CD14-positive monocyte (primary cell): ENCODE data around the gene AURKA. TPM values are rescaled to one million over a fixed set of nuclear protein-coding genes. Genes with fewer than 3 reads are reported as not detected.
A peak's percentile ranks its signal among the peaks of the same experiment; 100 is the strongest.

ENCODE experiments used
- DNase-seq, 3 donors: peaks; one replicate each; pipeline ENCODE4 v3.0.0-alpha.2; 2011 to 2022
- H2AFZ ChIP-seq: 2 replicates; pipeline ENCODE4 v1.6.0; 2012; ENCODE audit warnings: mild to moderate bottlenecking, low read depth, low read length, inconsistent platforms; ENCODE audit not compliant: insufficient read depth, poor library complexity, severe bottlenecking
- H3K27ac ChIP-seq, 2 donors: 1 replicate in 1 of 2; 2 replicates in 1 of 2; pipeline ENCODE4 v1.5.1; 2012 to 2013; ENCODE audit warnings: low read length in 2 of 2, control low read depth in 1 of 2, inconsistent platforms in 1 of 2, low read depth in 1 of 2, mild to moderate bottlenecking in 1 of 2
- H3K27me3 ChIP-seq, 2 donors: one replicate each; pipeline versions ENCODE4 v1.6.0 to v1.6.1; 2011 to 2013; ENCODE audit warnings: low read length in 2 of 2; ENCODE audit not compliant: control insufficient read depth in 2 of 2, insufficient read depth in 2 of 2
- H3K36me3 ChIP-seq, 2 donors: replicated peaks in 1 of 2; 1 replicate in 1 of 2; 2 replicates in 1 of 2; pipeline versions ENCODE4 v1.5.1 to v1.6.1; 2012 to 2013; ENCODE audit warnings: low read length in 2 of 2, control low read depth in 1 of 2, inconsistent platforms in 1 of 2, mild to moderate bottlenecking in 1 of 2; ENCODE audit not compliant: insufficient read depth in 2 of 2, control insufficient read depth in 1 of 2
- H3K4me1 ChIP-seq, 2 donors: 1 replicate in 1 of 2; 2 replicates in 1 of 2; pipeline versions ENCODE4 v1.5.1 to v1.6.1; 2012 to 2013; ENCODE audit warnings: low read length in 2 of 2, control low read depth in 1 of 2, inconsistent platforms in 1 of 2, mild to moderate bottlenecking in 1 of 2, moderate library complexity in 1 of 2; ENCODE audit not compliant: insufficient read depth in 2 of 2, control insufficient read depth in 1 of 2
- H3K4me2 ChIP-seq: replicated peaks from 2 replicates; pipeline ENCODE3; 2012; ENCODE audit warnings: low read length, moderate library complexity, mild to moderate bottlenecking; ENCODE audit not compliant: poor library complexity, severe bottlenecking; ENCODE audit errors: extremely low read depth
- H3K4me3 ChIP-seq, 3 experiments: fragments of 200-600 bp in 1 of 3; sonication (generic) in 1 of 3; replicated peaks in 1 of 3; 1 replicate in 2 of 3; 2 replicates in 1 of 3; pipeline ENCODE4 v1.5.1; 2011 to 2013; ENCODE audit warnings: low read length in 3 of 3, mild to moderate bottlenecking in 3 of 3, control low read depth in 2 of 3, low read depth in 2 of 3, inconsistent platforms in 1 of 3, moderate library complexity in 1 of 3
- H3K79me2 ChIP-seq: 2 replicates; pipeline ENCODE4 v1.6.0; 2012; ENCODE audit warnings: mild to moderate bottlenecking, control low read depth, inconsistent platforms, low read length, moderate library complexity; ENCODE audit not compliant: insufficient read depth
- H3K9ac ChIP-seq: 2 replicates; pipeline ENCODE4 v1.6.0; 2017; ENCODE audit warnings: low read length, mild to moderate bottlenecking; ENCODE audit not compliant: insufficient read depth, poor library complexity, severe bottlenecking
- H3K9me3 ChIP-seq, 2 donors: replicated peaks in 1 of 2; 1 replicate in 1 of 2; 2 replicates in 1 of 2; pipeline versions ENCODE4 v1.5.1 to v1.6.1; 2012 to 2013; ENCODE audit warnings: low read length in 2 of 2, control low read depth in 1 of 2; ENCODE audit not compliant: control insufficient read depth in 1 of 2, insufficient read depth in 1 of 2
- H4K20me1 ChIP-seq: 2 replicates; pipeline ENCODE4 v1.6.0; 2012; ENCODE audit warnings: mild to moderate bottlenecking, low read length, control low read depth, moderate library complexity; ENCODE audit not compliant: insufficient read depth
- H3K27ac Mint-ChIP-seq, 7 donors: one replicate each; pipeline ENCODE4 v1.8.0; 2020; ENCODE audit warnings: mild to moderate bottlenecking in 7 of 7, mixed read lengths in 7 of 7, moderate library complexity in 6 of 7, inconsistent platforms in 2 of 7
- H3K27me3 Mint-ChIP-seq, 3 donors: one replicate each; pipeline ENCODE4 v1.8.0; 2021 to 2022; ENCODE audit warnings: low read depth in 3 of 3, mild to moderate bottlenecking in 3 of 3, mixed read lengths in 3 of 3, moderate library complexity in 3 of 3, inconsistent platforms in 1 of 3
- H3K36me3 Mint-ChIP-seq, 2 donors: one replicate each; pipeline ENCODE4 v1.8.0; 2020; ENCODE audit warnings: mixed read lengths in 2 of 2, inconsistent platforms in 1 of 2, mild to moderate bottlenecking in 1 of 2
- H3K4me1 Mint-ChIP-seq: one replicate; pipeline ENCODE4 v1.8.0; 2020; ENCODE audit warnings: mild to moderate bottlenecking, mixed read lengths
- H3K4me3 Mint-ChIP-seq, 2 donors: one replicate each; pipeline ENCODE4 v1.8.0; 2020; ENCODE audit warnings: mild to moderate bottlenecking in 2 of 2, mixed read lengths in 2 of 2, moderate library complexity in 1 of 2
- H3K9me3 Mint-ChIP-seq, 7 donors: one replicate each; pipeline ENCODE4 v1.8.0; 2020 to 2022; ENCODE audit warnings: mixed read lengths in 7 of 7, mild to moderate bottlenecking in 6 of 7, moderate library complexity in 6 of 7, inconsistent platforms in 2 of 7
- WGBS: methylation state at CpG from one replicate; pipeline ENCODE4 v1.1.5; 2013; ENCODE audit warnings: missing lambda C conversion rate; ENCODE audit not compliant: insufficient coverage; 5-methylcytosine and 5-hydroxymethylcytosine counted together
- intact Hi-C, 2 donors: fragments of 100-400 bp; cut with micrococcal nuclease; formaldehyde crosslinking; loops; one replicate each; pipeline versions ENCODE4 v1.15.0 to v1.15.1; 2023
- polyA plus RNA-seq, 3 donors: library from polyadenylated mRNA; depleted of rRNA in 1 of 3; unstranded in 2 of 3; stranded (reverse) in 1 of 3; fragments of 300-500 nt in 2 of 3; fragments of >200 nt in 1 of 3; fragmentation: Illumina TruSeq in 2 of 3; gene quantifications; 1 replicate in 2 of 3; 2 replicates in 1 of 3; pipeline ENCODE4 v1.2.3, GENCODE V29; 2012 to 2021
- TF ChIP-seq, protein P1 (sequence below): fragments of 200-600 bp; IDR thresholded peaks from one replicate; pipeline ENCODE4 v1.8.0; 2022; ENCODE audit warnings: antibody characterized with exemption, mild to moderate bottlenecking

Gene AURKA
- polyA plus RNA-seq, 3 donors = 1.4 to 1.7 (median 1.5) TPM

- no peak overlapping the region for H3K4me2 ChIP-seq
- intact Hi-C loops = no loop called here
- H3K36me3 ChIP-seq = no peaks in the 10 kb centered on the region
These were observed 23.1 kb upstream of the AURKA start for GRCh38 chr20:56414842-56415765.

DNA sequence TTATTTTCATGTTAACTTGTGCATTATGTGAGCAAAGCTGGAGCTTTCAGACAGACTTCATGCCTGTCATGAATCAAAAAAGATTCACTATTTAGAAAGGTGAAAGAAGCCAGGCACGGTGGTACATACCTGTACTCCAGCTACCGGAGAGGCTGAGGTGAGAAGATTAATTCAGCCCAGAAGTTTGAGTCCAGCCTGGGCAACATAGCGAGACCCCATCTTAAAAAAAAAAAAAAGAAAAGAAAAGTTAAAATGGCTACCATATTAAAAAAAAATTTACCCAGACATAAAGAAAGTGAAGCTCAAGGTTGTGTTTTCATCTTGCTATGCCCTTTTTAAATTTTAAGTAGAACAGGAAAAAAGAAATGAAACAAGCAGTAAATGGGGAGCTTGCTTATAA lies 20.9 kb upstream of the AURKA start:
- no CpG with 5 or more reads among the region's 3 CpGs for WGBS
- no peak overlapping the region for H3K9ac ChIP-seq
- peaks cover 0 to 4% (median 0%) of the 10 kb centered on the region in 7 donors for H3K9me3 Mint-ChIP-seq

More at GRCh38 chr20:56414842-56415765, 23.1 kb upstream of the AURKA start:
- H3K27me3 Mint-ChIP-seq = peaks cover 0 to 10% (median 1%) of the 10 kb centered on the region in 3 donors
- Histone ChIP-seq H3K79me2 (peaks cover 23% of the 10 kb centered on the region), H3K4me3 (no peak overlapping the region), H2AFZ (no peak overlapping the region), H3K9ac (no peak overlapping the region), H3K9me3 (peaks cover 0 to 4% of the 10 kb centered on the region in 2 donors), H3K27me3 (no peaks in the 10 kb centered on the region), H4K20me1 (no peaks in the 10 kb centered on the region), H3K27ac (no peak overlapping the region), H3K4me1 (peaks cover 69 to 79% of the 10 kb centered on the region in 2 donors)
- H3K4me1 Mint-ChIP-seq = peaks cover 76% of the 10 kb centered on the region
- 98% methylated on average over 4 of the region's 12 CpGs for WGBS
- TF ChIP-seq, protein P1, sequence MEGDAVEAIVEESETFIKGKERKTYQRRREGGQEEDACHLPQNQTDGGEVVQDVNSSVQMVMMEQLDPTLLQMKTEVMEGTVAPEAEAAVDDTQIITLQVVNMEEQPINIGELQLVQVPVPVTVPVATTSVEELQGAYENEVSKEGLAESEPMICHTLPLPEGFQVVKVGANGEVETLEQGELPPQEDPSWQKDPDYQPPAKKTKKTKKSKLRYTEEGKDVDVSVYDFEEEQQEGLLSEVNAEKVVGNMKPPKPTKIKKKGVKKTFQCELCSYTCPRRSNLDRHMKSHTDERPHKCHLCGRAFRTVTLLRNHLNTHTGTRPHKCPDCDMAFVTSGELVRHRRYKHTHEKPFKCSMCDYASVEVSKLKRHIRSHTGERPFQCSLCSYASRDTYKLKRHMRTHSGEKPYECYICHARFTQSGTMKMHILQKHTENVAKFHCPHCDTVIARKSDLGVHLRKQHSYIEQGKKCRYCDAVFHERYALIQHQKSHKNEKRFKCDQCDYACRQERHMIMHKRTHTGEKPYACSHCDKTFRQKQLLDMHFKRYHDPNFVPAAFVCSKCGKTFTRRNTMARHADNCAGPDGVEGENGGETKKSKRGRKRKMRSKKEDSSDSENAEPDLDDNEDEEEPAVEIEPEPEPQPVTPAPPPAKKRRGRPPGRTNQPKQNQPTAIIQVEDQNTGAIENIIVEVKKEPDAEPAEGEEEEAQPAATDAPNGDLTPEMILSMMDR = no peak
- H3K4me3 Mint-ChIP-seq = no peak overlapping the region
- H3K27ac Mint-ChIP-seq = peak overlapping the region in 3 of 7 donors; percentile 42 to 68 (median 46)
- peaks cover 0 to 4% (median 0%) of the 10 kb centered on the region in 7 donors for H3K9me3 Mint-ChIP-seq
- H3K36me3 Mint-ChIP-seq = peaks cover 25 to 34% of the 10 kb centered on the region in 2 donors
- no peak for DNase-seq

More for the DNA sequence above, 20.9 kb upstream of the AURKA start:
- H3K9me3 ChIP-seq = peaks cover 0 to 4% of the 10 kb centered on the region in 2 donors
- H2AFZ ChIP-seq = no peak overlapping the region
- DNase-seq = no peak
- peaks cover 25% of the 10 kb centered on the region for H3K79me2 ChIP-seq
- H3K27me3 ChIP-seq = no peaks in the 10 kb centered on the region
- peak overlapping the region; percentile 79 to 94 for H3K27ac ChIP-seq
- Mint-ChIP-seq H3K27ac (peak overlapping the region; percentile 96 to 99 (median 98)), H3K27me3 (peaks cover 0 to 10% (median 1%) of the 10 kb centered on the region in 3 donors), H3K36me3 (peaks cover 21 to 35% of the 10 kb centered on the region in 2 donors), H3K4me3 (peak overlapping the region; percentile 83 to 90), H3K4me1 (peaks cover 67% of the 10 kb centered on the region)
- no peaks in the 10 kb centered on the region for H4K20me1 ChIP-seq
- H3K36me3 ChIP-seq = peaks cover 2 to 3% of the 10 kb centered on the region in 2 donors
- TF ChIP-seq, protein P1 = no peak
- H3K4me1 ChIP-seq = peaks cover 61 to 68% of the 10 kb centered on the region in 2 donors
- H3K4me3 ChIP-seq = peak overlapping the region; percentile 48 to 80 (median 76)
- intact Hi-C loops = no loop called here
- peak overlapping the region; percentile 81 for H3K4me2 ChIP-seq
